ENCODE measurements around the gene ATXN3. TPM values are rescaled to one million over a fixed set of nuclear protein-coding genes. Genes with fewer than 3 reads are reported as not detected.
A peak's percentile ranks its signal among the peaks of the same experiment; 100 is the strongest.

Gene ATXN3
- polyA plus RNA-seq, 2 of the 4 experiments (the other 2 are of a cell fraction): 23.8 to 41.8 TPM

DNA sequence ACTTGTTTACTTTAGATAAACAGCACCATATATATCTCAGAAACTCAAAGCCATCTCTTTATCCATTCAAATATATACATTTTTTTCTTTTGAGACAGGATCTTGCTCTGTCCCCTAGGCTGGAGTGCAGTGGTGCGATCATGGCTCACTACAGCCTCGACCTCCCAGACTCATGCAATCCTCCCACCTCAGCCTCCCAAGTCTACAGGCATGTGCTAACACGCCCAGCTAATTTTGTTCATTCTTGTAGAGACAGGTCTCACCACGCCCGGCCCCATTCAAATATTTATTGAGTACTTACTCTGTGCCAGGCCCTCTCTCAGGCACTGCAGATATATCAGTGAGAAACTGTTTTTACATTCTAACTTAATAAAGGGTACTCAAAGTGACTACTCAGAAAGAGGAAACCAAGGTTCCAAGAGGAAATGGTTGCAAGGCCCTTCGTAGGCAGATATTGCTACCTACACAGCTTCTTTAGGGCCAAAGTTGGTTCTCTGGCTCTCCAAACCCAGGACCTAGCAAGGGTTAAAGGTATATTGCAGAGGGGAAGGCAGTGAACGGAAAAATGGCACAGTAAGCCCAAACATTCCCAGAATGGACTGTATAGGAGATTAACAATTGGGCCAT, 2.9 kb downstream of the ATXN3 start:
- H3K4me2 ChIP-seq: peak overlapping the region; percentile 19; the same call in 1 of the 3 replicates
- ATAC-seq (no peak), FAIRE-seq (no peak), DNase-seq (ENCODE audit: low read depth in 1 of 2, low spot score in 1 of 2) (no peak)
- POLR2A ChIA-PET: no interaction called here
- no peak overlapping the region for H3K27ac ChIP-seq
- WGBS (ENCODE audit: missing lambda C conversion rate): 80% methylated on average over 7 of the region's 7 CpGs
- TF ChIP-seq E2F6 (IDR thresholded peaks at IDR 0.05; ENCODE audit: borderline replicate concordance, low read depth): no peak
- no peak for TF ChIP-seq EP300 (IDR thresholded peaks at IDR 0.05)
- no peak for TF ChIP-seq ELK1 (IDR thresholded peaks at IDR 0.05; ENCODE audit: low read depth, low read length)
- TF ChIP-seq RARB (CRISPR knock-in tag; IDR thresholded peaks at IDR 0.05): no peak
- TF ChIP-seq HEYL (CRISPR knock-in tag; IDR thresholded peaks at IDR 0.05): no peak
- TF ChIP-seq EHMT2 (IDR thresholded peaks at IDR 0.05; ENCODE audit: low read depth): no peak
- TF ChIP-seq CTCF (IDR thresholded peaks at IDR 0.05): no peak
- no peak for TF ChIP-seq TFCP2L1 (CRISPR knock-in tag; IDR thresholded peaks at IDR 0.05)
- TF ChIP-seq MAX (IDR thresholded peaks at IDR 0.05): no peak
- TF ChIP-seq GATA3 (IDR thresholded peaks at IDR 0.05; ENCODE audit: borderline replicate concordance): no peak
- TF ChIP-seq ESRRA (IDR thresholded peaks at IDR 0.05; ENCODE audit: borderline replicate concordance, low read length): no peak
- no peak for TF ChIP-seq HOXA7 (CRISPR knock-in tag; IDR thresholded peaks at IDR 0.05)
- TF ChIP-seq SREBF2 (IDR thresholded peaks at IDR 0.05): no peak
- TF ChIP-seq CHD2 (IDR thresholded peaks at IDR 0.05; ENCODE audit: low read length, partially characterized antibody): no peak
- TF ChIP-seq RFX5 (IDR thresholded peaks at IDR 0.05): no peak
- no peak for TF ChIP-seq ZNF302 (CRISPR knock-in tag; IDR thresholded peaks at IDR 0.05)
- TF ChIP-seq, protein P1, sequence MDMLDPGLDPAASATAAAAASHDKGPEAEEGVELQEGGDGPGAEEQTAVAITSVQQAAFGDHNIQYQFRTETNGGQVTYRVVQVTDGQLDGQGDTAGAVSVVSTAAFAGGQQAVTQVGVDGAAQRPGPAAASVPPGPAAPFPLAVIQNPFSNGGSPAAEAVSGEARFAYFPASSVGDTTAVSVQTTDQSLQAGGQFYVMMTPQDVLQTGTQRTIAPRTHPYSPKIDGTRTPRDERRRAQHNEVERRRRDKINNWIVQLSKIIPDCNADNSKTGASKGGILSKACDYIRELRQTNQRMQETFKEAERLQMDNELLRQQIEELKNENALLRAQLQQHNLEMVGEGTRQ (IDR thresholded peaks at IDR 0.05): no peak
- no peak for TF ChIP-seq NR3C1 (IDR thresholded peaks at IDR 0.05)
- H3K4me3 ChIP-seq: no peak overlapping the region
- peaks cover 28% of the 10 kb centered on the region for H3K4me1 ChIP-seq
- CTCF ChIA-PET: interaction anchor here (0.6 to 0.8 kb wide), 2 partner anchors 334 to 585 kb away, joined by 3 read pairs; no protein-coding TSS in a partner anchor
- H3K9me3 ChIP-seq: no peaks in the 10 kb centered on the region

DNA sequence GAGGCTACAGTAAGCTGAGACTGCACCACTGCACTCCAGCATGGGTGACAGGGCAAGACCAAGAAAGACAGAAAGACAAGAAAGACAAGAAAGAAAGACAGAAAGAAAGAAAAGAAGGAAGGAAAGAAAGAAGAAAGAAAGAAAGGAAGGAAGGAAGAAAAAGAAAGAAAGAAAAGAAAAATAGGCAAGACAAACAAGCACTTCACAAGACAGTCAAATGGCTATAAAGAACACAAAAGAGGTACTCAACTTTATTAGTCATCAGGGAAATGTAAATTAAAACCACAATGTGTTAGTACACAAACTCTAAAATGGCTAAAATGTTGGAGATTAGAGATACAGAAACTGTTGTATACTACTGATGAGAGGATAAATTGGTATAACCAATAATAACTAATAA, 6.6 kb downstream of the ATXN3 start:
- POLR2A ChIA-PET: no interaction called here
- CTCF ChIA-PET: interaction anchor here (1.9 kb wide), 1 partner anchor 11 kb away, joined by 5 read pairs; no protein-coding TSS in a partner anchor
- Histone ChIP-seq H3K4me3 (no peak overlapping the region), H3K4me1 (peaks cover 18% of the 10 kb centered on the region; the same call in 1 of the 3 replicates), H3K4me2 (no peak overlapping the region), H3K27ac (no peak overlapping the region), H3K9me3 (no peaks in the 10 kb centered on the region)
- no peak for TF ChIP-seq NPAS2 (CRISPR knock-in tag; IDR thresholded peaks at IDR 0.05; ENCODE audit: borderline replicate concordance)
- no peak for TF ChIP-seq KDM5A (IDR thresholded peaks at IDR 0.05)
- TF ChIP-seq EHMT2 (IDR thresholded peaks at IDR 0.05; ENCODE audit: low read depth): no peak
- TF ChIP-seq HMGXB4 (CRISPR knock-in tag; IDR thresholded peaks at IDR 0.05; ENCODE audit: borderline replicate concordance): no peak
- TF ChIP-seq HOXA7 (CRISPR knock-in tag; IDR thresholded peaks at IDR 0.05): no peak
- TF ChIP-seq EHF (CRISPR knock-in tag; IDR thresholded peaks at IDR 0.05): no peak
- no peak for TF ChIP-seq ZNF302 (CRISPR knock-in tag; IDR thresholded peaks at IDR 0.05)
- TF ChIP-seq RCOR1 (IDR thresholded peaks at IDR 0.05; ENCODE audit: low read depth, low read length): no peak
- no peak for TF ChIP-seq CBX2 (IDR thresholded peaks at IDR 0.05; ENCODE audit: borderline replicate concordance, low read depth)
- TF ChIP-seq, protein P2, sequence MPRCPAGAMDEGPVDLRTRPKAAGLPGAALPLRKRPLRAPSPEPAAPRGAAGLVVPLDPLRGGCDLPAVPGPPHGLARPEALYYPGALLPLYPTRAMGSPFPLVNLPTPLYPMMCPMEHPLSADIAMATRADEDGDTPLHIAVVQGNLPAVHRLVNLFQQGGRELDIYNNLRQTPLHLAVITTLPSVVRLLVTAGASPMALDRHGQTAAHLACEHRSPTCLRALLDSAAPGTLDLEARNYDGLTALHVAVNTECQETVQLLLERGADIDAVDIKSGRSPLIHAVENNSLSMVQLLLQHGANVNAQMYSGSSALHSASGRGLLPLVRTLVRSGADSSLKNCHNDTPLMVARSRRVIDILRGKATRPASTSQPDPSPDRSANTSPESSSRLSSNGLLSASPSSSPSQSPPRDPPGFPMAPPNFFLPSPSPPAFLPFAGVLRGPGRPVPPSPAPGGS (IDR thresholded peaks at IDR 0.05): no peak
- no peak for TF ChIP-seq HEYL (CRISPR knock-in tag; IDR thresholded peaks at IDR 0.05)
- no peak for TF ChIP-seq SREBF2 (IDR thresholded peaks at IDR 0.05)
- TF ChIP-seq GATA3 (IDR thresholded peaks at IDR 0.05; ENCODE audit: borderline replicate concordance): no peak
- no peak for FAIRE-seq
- no peak for DNase-seq (ENCODE audit: low read depth in 1 of 2, low spot score in 1 of 2)
- ATAC-seq: no peak

Measured in A549 (cell line).